Activated naive CD8-positive, alpha-beta T cell treated with anti-CD3 and anti-CD28 coated beads for 36 hours (primary cell): Measurements from ENCODE around the gene COL18A1. TPM values are rescaled to one million over a fixed set of nuclear protein-coding genes. Genes with fewer than 3 reads are reported as not detected.
A peak's percentile ranks its signal among the peaks of the same experiment; 100 is the strongest.
"Not testable (repeated sequence)": the region's sequence is repeated elsewhere in the genome, so short reads cannot be mapped to it uniquely, and the experiment has no call there.

Experiments used
- DNase-seq: peaks from one replicate; pipeline ENCODE4 v3.0.0; 2021
- H3K27ac Mint-ChIP-seq: one replicate; pipeline ENCODE4 v1.8.0; 2022; ENCODE audit warnings: mild to moderate bottlenecking, moderate library complexity, mixed read lengths
- H3K27me3 Mint-ChIP-seq: one replicate; pipeline ENCODE4 v1.8.0; 2022; ENCODE audit warnings: mild to moderate bottlenecking, mixed read lengths
- H3K36me3 Mint-ChIP-seq: one replicate; pipeline ENCODE4 v1.8.0; 2021; ENCODE audit warnings: mild to moderate bottlenecking, mixed read lengths
- H3K4me1 Mint-ChIP-seq: one replicate; pipeline ENCODE4 v1.8.0; 2021; ENCODE audit warnings: mixed read lengths
- H3K4me3 Mint-ChIP-seq: one replicate; pipeline ENCODE4 v1.8.0; 2022; ENCODE audit warnings: mild to moderate bottlenecking, moderate library complexity, mixed read lengths
- H3K9me3 Mint-ChIP-seq: one replicate; pipeline ENCODE4 v1.8.0; 2022; ENCODE audit warnings: mixed read lengths
- total RNA-seq, 2 experiments: library from RNA; stranded (reverse); gene quantifications; one replicate each; pipeline ENCODE4 v1.2.3, GENCODE V29; 2021

Gene COL18A1
- 1 to 10 TPM; 3.5 to 4.0 TPM for total RNA-seq

DNA sequence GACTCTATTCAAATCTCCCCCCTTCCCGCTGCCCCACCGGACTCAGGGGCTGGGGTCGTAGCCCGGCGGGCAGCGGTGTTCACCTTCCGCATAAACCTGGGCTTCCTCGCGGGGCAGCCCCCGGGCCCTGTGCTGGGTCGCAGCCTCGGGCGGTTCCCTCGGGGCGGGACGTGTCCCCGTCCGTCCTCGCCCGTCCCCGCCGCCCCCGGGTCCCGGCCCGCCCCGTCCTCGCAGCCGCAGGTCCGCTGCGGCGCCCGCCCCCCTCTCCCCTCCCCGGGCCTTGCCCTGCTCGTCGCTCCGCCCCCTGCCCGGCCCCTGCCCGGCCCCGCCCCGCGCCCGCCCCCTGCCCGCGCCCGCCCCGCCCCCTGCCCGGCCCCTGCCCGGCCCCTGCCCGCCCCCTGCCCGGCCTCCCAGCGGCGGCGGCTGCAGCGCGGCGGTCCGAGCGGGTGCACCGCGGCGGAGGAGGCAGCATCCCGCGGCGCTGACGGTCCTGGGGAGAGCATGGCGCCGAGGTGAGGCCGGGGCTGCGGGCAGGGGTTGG lies at the start of gene COL18A1:
Gene COL18A1, plus strand, starts transcription at position 436 of the 541 bp plus-strand sequence. Its CDS starts 66 bp downstream, at position 502.
- H3K9me3 Mint-ChIP-seq, result peaks cover 6% of the 10 kb centered on the region
- peak within 1 kb of the TSS; percentile 74 for H3K4me3 Mint-ChIP-seq
- no peak within 1 kb of the TSS for H3K27ac Mint-ChIP-seq
- peaks cover 74% of the 10 kb centered on the region for H3K27me3 Mint-ChIP-seq
- H3K4me1 Mint-ChIP-seq, result peaks cover 3% of the 10 kb centered on the region
- H3K36me3 Mint-ChIP-seq, result peaks cover 6% of the 10 kb centered on the region
- peak; percentile 17 for DNase-seq

DNA sequence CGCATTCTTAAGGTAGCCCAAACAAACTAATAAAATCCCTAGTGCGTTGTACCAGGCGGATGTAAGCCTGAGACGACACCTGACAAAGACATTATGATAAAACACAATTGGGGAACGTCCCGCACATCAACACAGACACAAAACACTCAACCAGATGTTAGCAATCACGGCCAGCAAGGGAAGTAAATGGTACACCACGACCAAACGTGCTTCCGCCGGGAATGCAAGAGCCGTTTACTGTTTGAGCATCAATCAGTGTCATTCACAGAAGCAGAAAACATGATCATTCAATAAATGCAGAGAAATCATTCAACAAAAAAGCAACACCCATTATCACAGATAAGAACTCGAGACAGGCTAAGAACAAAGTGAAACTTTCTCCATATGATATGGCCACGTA lies 49.4 kb upstream of the COL18A1 start:
- no peak for DNase-seq
- Mint-ChIP-seq H3K9me3 (no peaks in the 10 kb centered on the region), H3K4me3 (no peak overlapping the region), H3K36me3 (no peaks in the 10 kb centered on the region), H3K4me1 (peaks cover 3% of the 10 kb centered on the region), H3K27ac (no peak overlapping the region), H3K27me3 (peaks cover 9% of the 10 kb centered on the region)

- no peaks in the 10 kb centered on the region for H3K9me3 Mint-ChIP-seq
- peaks cover 9% of the 10 kb centered on the region for H3K27me3 Mint-ChIP-seq
- peaks cover 3% of the 10 kb centered on the region for H3K4me1 Mint-ChIP-seq
- no peak overlapping the region for H3K4me3 Mint-ChIP-seq
- no peak overlapping the region for H3K27ac Mint-ChIP-seq
- no peak for DNase-seq
- no peaks in the 10 kb centered on the region for H3K36me3 Mint-ChIP-seq
Measured at GRCh38 chr21:45356251-45356650, 48.7 kb upstream of the COL18A1 start.

GRCh38 chr21:45356653-45357435 lies 48.1 kb upstream of the COL18A1 start:
- no peak for DNase-seq
- H3K27ac Mint-ChIP-seq, result no peak overlapping the region
- peaks cover 9% of the 10 kb centered on the region for H3K27me3 Mint-ChIP-seq
- no peaks in the 10 kb centered on the region for H3K36me3 Mint-ChIP-seq
- no peak overlapping the region for H3K4me3 Mint-ChIP-seq
- no peaks in the 10 kb centered on the region for H3K9me3 Mint-ChIP-seq
- H3K4me1 Mint-ChIP-seq, result peaks cover 3% of the 10 kb centered on the region

GRCh38 chr21:45357436-45358260 lies 47.3 kb upstream of the COL18A1 start:
- DNase-seq, result no peak
- Mint-ChIP-seq H3K9me3 (no peaks in the 10 kb centered on the region), H3K36me3 (no peaks in the 10 kb centered on the region), H3K4me1 (peaks cover 3% of the 10 kb centered on the region), H3K4me3 (no peak overlapping the region), H3K27ac (no peak overlapping the region), H3K27me3 (peaks cover 9% of the 10 kb centered on the region)

GRCh38 chr21:45358261-45358670 lies 46.7 kb upstream of the COL18A1 start:
- H3K27me3 Mint-ChIP-seq, result peaks cover 9% of the 10 kb centered on the region
- peaks cover 3% of the 10 kb centered on the region for H3K4me1 Mint-ChIP-seq
- H3K36me3 Mint-ChIP-seq, result no peaks in the 10 kb centered on the region
- no peak for DNase-seq
- no peak overlapping the region for H3K4me3 Mint-ChIP-seq
- H3K27ac Mint-ChIP-seq, result no peak overlapping the region
- H3K9me3 Mint-ChIP-seq, result no peaks in the 10 kb centered on the region

DNA sequence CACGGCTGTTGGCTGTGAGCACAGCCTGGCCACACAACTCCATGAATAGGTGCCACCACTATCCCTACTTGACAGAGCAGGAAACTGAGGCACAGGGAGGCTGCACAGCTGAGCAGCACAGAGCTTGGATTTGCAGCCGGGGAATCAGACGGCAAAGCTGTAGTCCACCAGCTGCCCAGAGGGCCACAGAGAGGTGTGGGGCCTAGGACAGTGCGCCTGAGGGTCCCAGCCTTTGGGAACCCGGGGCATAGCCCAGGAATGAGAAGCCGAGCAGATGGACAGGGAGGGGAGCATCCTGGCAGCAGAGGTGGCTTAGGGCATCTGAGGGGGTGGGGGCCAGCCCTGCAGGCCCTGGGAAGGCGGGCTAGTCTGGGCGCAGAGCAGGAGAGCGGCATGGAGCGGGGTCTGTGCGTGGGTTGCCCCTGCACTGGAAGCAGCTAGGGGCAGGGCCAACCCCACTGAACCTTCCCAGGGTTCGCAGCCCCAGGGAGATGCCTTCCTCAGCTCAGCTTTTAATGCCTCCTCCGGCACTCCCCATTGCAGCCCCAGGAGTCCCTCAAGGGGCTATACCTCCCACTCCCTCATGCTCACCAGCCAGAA lies 46.2 kb upstream of the COL18A1 start:
- H3K36me3 Mint-ChIP-seq, result no peaks in the 10 kb centered on the region
- peaks cover 10% of the 10 kb centered on the region for H3K27me3 Mint-ChIP-seq
- H3K4me3 Mint-ChIP-seq, result no peak overlapping the region
- no peak for DNase-seq
- H3K27ac Mint-ChIP-seq, result no peak overlapping the region
- no peaks in the 10 kb centered on the region for H3K9me3 Mint-ChIP-seq
- H3K4me1 Mint-ChIP-seq, result peaks cover 4% of the 10 kb centered on the region

DNA sequence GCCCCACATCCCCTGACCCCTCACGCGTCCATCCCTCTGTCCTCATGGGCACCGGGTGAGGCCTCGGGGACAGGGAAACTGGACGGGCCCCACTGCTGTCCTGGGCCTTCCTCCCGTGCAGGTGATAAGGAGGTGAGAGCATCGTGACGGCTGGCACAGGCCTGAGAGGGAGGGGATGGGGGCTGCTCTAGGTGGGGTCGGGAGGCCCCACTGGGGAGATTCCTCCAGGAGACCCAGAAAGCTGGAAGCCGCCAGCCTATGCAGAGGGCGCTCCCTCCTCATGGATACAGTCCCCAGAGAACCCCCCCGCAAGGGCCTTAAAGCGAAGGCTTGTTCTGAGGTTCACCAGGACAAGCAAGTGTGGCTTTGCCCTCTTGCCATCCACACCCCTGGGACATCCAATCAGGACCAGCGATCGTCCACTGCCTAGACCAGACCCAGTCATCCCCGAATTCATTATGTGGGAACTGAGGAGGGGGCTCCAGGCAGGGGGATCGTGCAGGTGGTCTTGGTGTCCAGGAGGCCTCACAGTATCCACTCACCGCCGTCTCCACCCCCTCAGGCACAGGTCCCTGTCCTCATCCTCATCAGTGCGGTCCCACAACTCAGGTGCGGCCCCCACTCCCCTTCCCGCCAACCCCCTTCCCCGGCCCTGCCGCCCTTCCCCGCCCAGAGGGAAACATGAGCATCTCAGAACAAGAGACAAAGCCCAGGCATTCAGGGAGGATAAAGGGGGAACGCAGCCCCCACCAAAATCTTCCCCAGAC lies 45.3 kb upstream of the COL18A1 start:
- no peak overlapping the region for H3K27ac Mint-ChIP-seq
- H3K9me3 Mint-ChIP-seq, result no peaks in the 10 kb centered on the region
- H3K27me3 Mint-ChIP-seq, result peaks cover 14% of the 10 kb centered on the region
- H3K4me1 Mint-ChIP-seq, result peaks cover 9% of the 10 kb centered on the region
- H3K4me3 Mint-ChIP-seq, result no peak overlapping the region
- DNase-seq, result no peak
- H3K36me3 Mint-ChIP-seq, result no peaks in the 10 kb centered on the region

DNA sequence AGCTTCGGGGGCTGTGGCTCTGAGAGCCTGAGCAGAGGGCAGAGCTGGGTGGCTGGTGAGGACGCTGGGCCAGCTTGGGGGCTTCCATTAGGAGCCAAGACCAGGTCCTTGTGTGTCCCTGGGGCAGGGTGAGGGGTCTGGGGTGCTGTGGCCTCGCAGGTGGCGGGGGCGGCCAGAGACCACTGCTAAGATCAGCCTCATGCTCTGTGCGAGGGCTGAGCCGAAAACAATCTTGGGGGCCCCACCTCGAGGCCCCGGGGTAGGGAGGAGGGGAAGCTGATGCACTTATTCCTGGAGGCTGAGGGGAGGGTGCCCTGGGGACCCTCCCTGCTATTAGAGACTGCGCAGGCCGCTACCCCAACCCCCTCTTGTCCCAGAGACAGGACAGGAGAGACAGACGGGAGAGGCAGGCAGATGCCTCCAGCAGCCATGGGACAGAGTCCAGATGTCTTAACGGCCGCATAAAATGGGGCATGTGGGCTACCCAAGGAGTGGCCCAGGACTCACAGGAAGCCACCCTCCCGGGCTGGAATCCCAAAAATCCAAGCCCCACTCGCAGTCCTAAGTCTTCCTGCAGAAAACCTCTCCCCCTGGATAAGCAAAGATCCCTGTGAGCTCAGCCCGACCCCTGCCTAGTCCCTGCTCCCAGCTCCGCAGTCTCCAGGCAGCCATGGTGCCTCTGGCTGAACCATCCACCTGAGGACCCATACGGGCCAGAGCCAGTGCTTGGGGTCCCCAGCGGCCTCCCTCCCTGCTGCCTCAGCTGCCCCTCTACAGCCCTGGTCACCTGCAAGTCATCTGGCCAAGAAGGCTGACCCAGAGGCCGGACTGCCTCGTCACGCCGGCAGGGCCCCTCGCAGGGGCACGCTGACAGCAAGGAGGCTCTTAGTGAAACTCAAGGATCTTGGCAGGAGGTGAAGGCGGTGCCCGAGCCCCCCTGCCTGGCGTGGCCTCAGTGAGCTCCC lies 43.6 kb upstream of the COL18A1 start:
- Mint-ChIP-seq H3K9me3 (no peaks in the 10 kb centered on the region), H3K4me1 (peaks cover 6% of the 10 kb centered on the region)

DNA sequence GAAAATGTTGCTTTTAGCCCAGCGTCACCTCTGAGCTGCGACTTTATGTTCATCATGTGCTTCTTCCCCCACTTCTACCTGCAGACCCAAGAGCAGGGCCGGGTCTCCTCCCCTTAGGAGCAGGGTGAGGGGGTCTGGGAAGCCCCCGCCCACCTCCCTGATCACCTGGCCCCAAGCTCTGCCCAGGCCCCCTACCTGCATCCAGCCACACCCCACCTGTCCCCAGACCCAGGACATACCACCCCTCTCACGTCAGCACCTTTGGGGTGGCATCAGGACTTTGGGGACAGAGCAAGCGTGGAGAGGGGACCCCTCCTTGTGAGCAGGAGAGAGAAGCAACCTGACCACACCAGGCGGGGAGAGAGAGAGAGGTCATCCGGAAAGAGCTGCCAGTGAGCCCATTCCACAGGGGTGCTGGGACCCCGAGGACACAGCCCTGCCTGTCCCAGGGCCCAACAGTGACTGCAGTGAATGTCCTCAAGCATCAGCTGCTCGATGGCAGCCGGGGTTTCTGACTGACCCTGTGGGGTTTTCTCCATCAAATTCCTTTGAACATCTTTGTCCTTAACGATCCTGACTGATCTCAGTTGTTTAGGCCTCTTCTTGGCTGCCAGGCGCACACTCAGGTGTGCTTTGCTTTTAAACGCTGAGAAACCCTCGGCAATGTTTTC lies 42.8 kb upstream of the COL18A1 start:
- Mint-ChIP-seq H3K4me3 (no peak overlapping the region), H3K27me3 (peaks cover 6% of the 10 kb centered on the region), H3K27ac (no peak overlapping the region), H3K36me3 (no peaks in the 10 kb centered on the region), H3K9me3 (no peaks in the 10 kb centered on the region), H3K4me1 (peaks cover 6% of the 10 kb centered on the region)
- no peak for DNase-seq

More for the DNA sequence above, 43.6 kb upstream of the COL18A1 start:
- Mint-ChIP-seq H3K4me3 (no peak overlapping the region), H3K36me3 (no peaks in the 10 kb centered on the region), H3K27me3 (peaks cover 13% of the 10 kb centered on the region), H3K27ac (no peak overlapping the region)
- no peak for DNase-seq

- Mint-ChIP-seq H3K36me3 (no peaks in the 10 kb centered on the region), H3K4me3 (no peak overlapping the region), H3K27me3 (peaks cover 6% of the 10 kb centered on the region), H3K4me1 (peaks cover 6% of the 10 kb centered on the region), H3K9me3 (no peaks in the 10 kb centered on the region), H3K27ac (no peak overlapping the region)
- no peak for DNase-seq
Measured at GRCh38 chr21:45362748-45363145, 42.2 kb upstream of the COL18A1 start.

DNA sequence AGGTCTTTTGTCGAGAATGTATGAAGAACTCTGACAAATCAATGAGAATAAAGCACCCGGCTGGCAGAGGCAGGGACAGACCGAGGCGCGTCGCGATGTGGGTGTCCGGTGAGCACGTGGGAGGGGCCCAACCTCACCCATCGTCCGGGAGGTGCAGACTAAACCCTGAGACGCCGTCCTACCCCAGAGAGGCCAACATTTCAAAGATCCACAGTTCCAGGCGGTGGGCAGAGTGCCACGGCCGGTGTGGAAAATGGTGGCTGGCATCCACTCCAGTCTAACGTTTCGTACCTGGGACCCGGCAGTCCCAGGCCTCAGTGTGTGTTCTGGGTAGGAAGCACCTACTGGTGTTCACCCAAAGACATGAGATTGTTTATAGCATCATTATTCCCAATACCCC lies 41.7 kb upstream of the COL18A1 start:
- H3K4me1 Mint-ChIP-seq, DNase-seq, H3K27ac Mint-ChIP-seq, H3K4me3 Mint-ChIP-seq, H3K9me3 Mint-ChIP-seq, H3K36me3 Mint-ChIP-seq, H3K27me3 Mint-ChIP-seq: not testable (repeated sequence)

- peak; percentile 56 for DNase-seq
- peak overlapping the region; percentile 57 for H3K27ac Mint-ChIP-seq
- H3K4me1 Mint-ChIP-seq, result peaks cover 10% of the 10 kb centered on the region
- H3K9me3 Mint-ChIP-seq, result no peaks in the 10 kb centered on the region
- H3K27me3 Mint-ChIP-seq, result peaks cover 6% of the 10 kb centered on the region
- no peak overlapping the region for H3K4me3 Mint-ChIP-seq
- no peaks in the 10 kb centered on the region for H3K36me3 Mint-ChIP-seq
Measured at GRCh38 chr21:45363921-45364467, 41.0 kb upstream of the COL18A1 start.
